Spleen (tissue), 11 donors: Measurements from ENCODE around the gene COIL. TPM values are rescaled to one million over a fixed set of nuclear protein-coding genes. Genes with fewer than 3 reads are reported as not detected.

Source experiments
- DNase-seq: peaks from one replicate; pipeline ENCODE4 v3.0.0-alpha.2; 2020
- H3K27ac ChIP-seq, 8 donors: fragments of 200-600 bp; sonication (generic) in 7 of 8; 1 replicate in 4 of 8; 2 replicates in 4 of 8; pipeline versions ENCODE4 v1.5.0 to v1.8.0; 2016 to 2021; ENCODE audit warnings: inconsistent platforms in 4 of 8, mild to moderate bottlenecking in 4 of 8, moderate library complexity in 1 of 8
- H3K27me3 ChIP-seq, 7 donors: fragments of 200-600 bp; sonication (generic) in 6 of 7; replicated peaks in 1 of 7; 1 replicate in 4 of 7; 2 replicates in 3 of 7; pipeline versions ENCODE4 v1.5.0 to v1.8.0; 2016 to 2021; ENCODE audit warnings: inconsistent platforms in 3 of 7, mild to moderate bottlenecking in 1 of 7
- H3K36me3 ChIP-seq, 6 donors: fragments of 200-600 bp; sonication (generic) in 5 of 6; 1 replicate in 4 of 6; 2 replicates in 2 of 6; pipeline versions ENCODE4 v1.5.0 to v1.8.0; 2016 to 2021; ENCODE audit warnings: inconsistent platforms in 2 of 6
- H3K4me1 ChIP-seq, 6 donors: fragments of 200-600 bp; sonication (generic) in 5 of 6; 1 replicate in 3 of 6; 2 replicates in 3 of 6; pipeline versions ENCODE4 v1.5.0 to v1.8.0; 2016 to 2021; ENCODE audit warnings: inconsistent platforms in 3 of 6
- H3K4me3 ChIP-seq, 8 donors: fragments of 200-600 bp; sonication (generic) in 7 of 8; 1 replicate in 4 of 8; 2 replicates in 4 of 8; pipeline versions ENCODE4 v1.5.0 to v1.8.0; 2016 to 2021; ENCODE audit warnings: inconsistent platforms in 4 of 8, mild to moderate bottlenecking in 4 of 8, moderate library complexity in 2 of 8
- H3K9me3 ChIP-seq, 8 donors: fragments of 200-600 bp; sonication (generic) in 7 of 8; 1 replicate in 4 of 8; 2 replicates in 4 of 8; pipeline versions ENCODE4 v1.5.0 to v1.8.0; 2016 to 2021; ENCODE audit warnings: inconsistent platforms in 4 of 8
- CTCF ChIP-seq, 11 experiments: fragments of 200-600 bp in 7 of 11; fragments of 450-650 bp in 4 of 11; sonication (generic) in 4 of 11; IDR thresholded peaks in 8 of 11; conservative IDR thresholded peaks in 3 of 11; 1 replicate in 7 of 11; 2 replicates in 4 of 11; pipeline versions ENCODE4 v1.4.0 to v1.8.0; 2016 to 2021; ENCODE audit warnings: antibody characterized with exemption in 11 of 11, inconsistent platforms in 4 of 11, mild to moderate bottlenecking in 1 of 11
- POLR2A ChIP-seq, 3 donors: fragments of 450-650 bp; IDR thresholded peaks; one replicate each; pipeline ENCODE4 v1.5.1; 2017; ENCODE audit warnings: antibody characterized with exemption in 3 of 3, mild to moderate bottlenecking in 1 of 3
- POLR2AphosphoS5 ChIP-seq, 3 donors: sonication (generic); formaldehyde crosslinking; IDR thresholded peaks; one replicate each; pipeline ENCODE4 v1.5.1; 2017; ENCODE audit warnings: antibody characterized with exemption in 3 of 3
- WGBS, 5 donors: extraction: QIAGEN DNeasy Blood & Tissue Kit in 3 of 5; methylation state at CpG; one replicate each; pipeline versions ENCODE4 v1.1.5 to v1.1.7; 2013 to 2018; 5-methylcytosine and 5-hydroxymethylcytosine counted together
- intact Hi-C: fragments of 100-400 bp; cut with DNase I; formaldehyde crosslinking; loops from one replicate; pipeline ENCODE4 v1.15.0; 2023; ENCODE audit warnings: low total_unique reads
- polyA plus RNA-seq, 3 donors: library from polyadenylated mRNA; stranded (reverse); fragments of 200-250 nt; gene quantifications; one replicate each; pipeline ENCODE4 v1.2.1, GENCODE V29; 2013
- total RNA-seq, 7 donors: library from RNA; depleted of rRNA in 3 of 7; stranded (reverse); fragments of >200 nt in 3 of 7; fragmentation: NEBNext Ultra II Directional in 4 of 7; extraction: Animal tissue kit (Norgen Biotek cat#: 25700) in 4 of 7; gene quantifications; one replicate each; pipeline versions ENCODE4 v1.1.0 to v1.2.1, GENCODE V29; 2016 to 2021
- donor health status: healthy with polysubstance abuse.
- donor health status: DM: no; HTN: no; CAD: no; lungs with moderate emphysema.
- donor health status: DM: no; HTN: no; CAD: no.
- donor health status: Bipolar disorder and iron deficiency.
- donor health status: healthy.
- donor health status: DM: no; HTN: no; CAD: no.
- donor health status: DM: yes; HTN: yes; CAD: no.

COIL gene
- total and polyA plus RNA-seq, 10 donors, result 10.0 to 22.7 (median 14.8) TPM

GRCh38 chr17:56892333-56892732 is 68.5 kb downstream of the COIL start:
- intact Hi-C loops, result no loop called here
- H3K9me3 ChIP-seq, result peaks cover 0 to 22% (median 18%) of the 10 kb centered on the region in 8 donors
- H3K4me1 ChIP-seq, result peaks cover 0 to 44% (median 22%) of the 10 kb centered on the region in 6 donors
- peaks cover 0 to 100% (median 98%) of the 10 kb centered on the region in 6 donors for H3K36me3 ChIP-seq
- 97 to 100% (median 98%) methylated on average over 1 of the region's 1 CpG for WGBS, 5 donors
- no peak for TF ChIP-seq POLR2AphosphoS5 (IDR thresholded peaks at IDR 0.05)
- H3K27ac ChIP-seq, result peak overlapping the region in 2 of 8 donors; percentile 53 to 68
- no peak for DNase-seq
- H3K4me3 ChIP-seq, result no peak overlapping the region
- H3K27me3 ChIP-seq, result no peaks in the 10 kb centered on the region

GRCh38 chr17:56891751-56892150 is 69.1 kb downstream of the COIL start:
- Histone ChIP-seq H3K9me3 (peaks cover 0 to 24% (median 20%) of the 10 kb centered on the region in 8 donors), H3K27ac (peak overlapping the region in 6 of 8 donors; percentile 11 to 68 (median 47)), H3K36me3 (peaks cover 0 to 100% (median 95%) of the 10 kb centered on the region in 6 donors), H3K27me3 (no peaks in the 10 kb centered on the region), H3K4me1 (peaks cover 0 to 38% (median 17%) of the 10 kb centered on the region in 6 donors), H3K4me3 (no peak overlapping the region)
- 68 to 88% (median 86%) methylated on average over 11 to 16 of the region's 16 CpGs for WGBS, 5 donors
- DNase-seq, result peak; percentile 83
- intact Hi-C loops, result no loop called here
- TF ChIP-seq POLR2AphosphoS5 (IDR thresholded peaks at IDR 0.05), result peak in 2 of 3 donors; percentile 57 to 70
- TF ChIP-seq CTCF (IDR thresholded peaks at IDR 0.05 in 8 of 11, conservative IDR thresholded peaks at IDR 0.05 in 3 of 11), result peak in 8 of 11 experiments; percentile 27 to 61 (median 54)
- no peak for TF ChIP-seq POLR2A (IDR thresholded peaks at IDR 0.05)

GRCh38 chr17:56890906-56891674 is 69.8 kb downstream of the COIL start:
- Histone ChIP-seq H3K36me3 (peaks cover 0 to 100% (median 96%) of the 10 kb centered on the region in 6 donors), H3K4me1 (peaks cover 0 to 35% (median 13%) of the 10 kb centered on the region in 6 donors), H3K4me3 (no peak overlapping the region), H3K9me3 (peaks cover 0 to 24% (median 20%) of the 10 kb centered on the region in 8 donors), H3K27ac (peak overlapping the region in 6 of 8 donors; percentile 11 to 68 (median 47)), H3K27me3 (no peaks in the 10 kb centered on the region)
- intact Hi-C loops, result no loop called here
- WGBS, 5 donors, result 77 to 91% (median 80%) methylated on average over 7 of the region's 7 CpGs
- no peak for TF ChIP-seq CTCF (IDR thresholded peaks at IDR 0.05 in 8 of 11, conservative IDR thresholded peaks at IDR 0.05 in 3 of 11)
- TF ChIP-seq POLR2AphosphoS5 (IDR thresholded peaks at IDR 0.05), result no peak
- no peak for TF ChIP-seq POLR2A (IDR thresholded peaks at IDR 0.05)
- DNase-seq, result no peak

- no peaks in the 10 kb centered on the region for H3K27me3 ChIP-seq
- H3K4me3 ChIP-seq, result no peak overlapping the region
- WGBS, 5 donors, result 88 to 95% (median 90%) methylated on average over 5 to 6 of the region's 6 CpGs
- H3K9me3 ChIP-seq, result peaks cover 0 to 24% (median 20%) of the 10 kb centered on the region in 8 donors
- H3K36me3 ChIP-seq, result peaks cover 0 to 100% (median 89%) of the 10 kb centered on the region in 6 donors
- TF ChIP-seq POLR2AphosphoS5 (IDR thresholded peaks at IDR 0.05), result peak in 2 of 3 donors; percentile 12 to 55
- TF ChIP-seq CTCF (IDR thresholded peaks at IDR 0.05 in 8 of 11, conservative IDR thresholded peaks at IDR 0.05 in 3 of 11), result no peak
- DNase-seq, result no peak
- peak overlapping the region in 6 of 8 donors; percentile 9 to 68 (median 38) for H3K27ac ChIP-seq
- intact Hi-C loops, result no loop called here
- peaks cover 0 to 38% (median 14%) of the 10 kb centered on the region in 6 donors for H3K4me1 ChIP-seq
Measured at GRCh38 chr17:56890390-56890789, 70.5 kb downstream of the COIL start.

Other genes with a start within 250 kb of the COIL start
- gene C17orf67, start 127.1 kb downstream of the COIL start, total RNA-seq, result 1 to 10 TPM; 2.4 to 6.0 (median 4.3) TPM
- 10 to 100 TPM in 1 of 3 donors, 1 to 10 TPM in 2; 2.0 to 10.4 (median 6.9) TPM for gene C17orf67, start 127.1 kb downstream of the COIL start, polyA plus RNA-seq
- gene DGKE, start 126.9 kb downstream of the COIL start, total RNA-seq, result 10 to 100 TPM; 14.3 to 37.3 (median 25.3) TPM
- gene DGKE, start 126.9 kb downstream of the COIL start, polyA plus RNA-seq, result 1 to 10 TPM; 2.3 to 5.6 (median 4.2) TPM
- gene TRIM25, start 47.0 kb downstream of the COIL start, total RNA-seq, result 100 to 1,000 TPM in 6 of 7 donors, 10 to 100 TPM in 1; 99.8 to 168 (median 139) TPM
- 10 to 100 TPM; 13.8 to 34.1 (median 15.0) TPM for gene TRIM25, start 47.0 kb downstream of the COIL start, polyA plus RNA-seq
- 100 to 1,000 TPM in 4 of 7 donors, 10 to 100 TPM in 3; 74.4 to 127 (median 100) TPM for gene SCPEP1, start 17.1 kb upstream of the COIL start, total RNA-seq
- gene SCPEP1, start 17.1 kb upstream of the COIL start, polyA plus RNA-seq, result 10 to 100 TPM; 75.1 to 95.4 (median 88.5) TPM
- 10 to 100 TPM; 15.0 to 23.9 (median 21.1) TPM for gene AKAP1, start 124.2 kb upstream of the COIL start, total RNA-seq
- gene AKAP1, start 124.2 kb upstream of the COIL start, polyA plus RNA-seq, result 10 to 100 TPM in 1 of 3 donors, 1 to 10 TPM in 2; 6.7 to 12.5 (median 9.4) TPM